ENCODE measurements around the gene SLC32A1.

GRCh38 chr20:38737887-38738286 is 13.6 kb downstream of the SLC32A1 start:
- no peak for TF ChIP-seq KAT8 (CRISPR knock-in tag; IDR thresholded peaks at IDR 0.05)
- TF ChIP-seq ATF3 (CRISPR knock-in tag; IDR thresholded peaks at IDR 0.05): no peak
- no peak for TF ChIP-seq NFE2L2 (IDR thresholded peaks at IDR 0.05; ENCODE audit: low read length)
- no peak for TF ChIP-seq MAFF (IDR thresholded peaks at IDR 0.05; ENCODE audit: low read depth, low read length)
- no peak for TF ChIP-seq FOXJ3 (CRISPR knock-in tag; IDR thresholded peaks at IDR 0.05; ENCODE audit: borderline replicate concordance)
- TF ChIP-seq TFE3 (CRISPR knock-in tag; IDR thresholded peaks at IDR 0.05): no peak
- no peak for TF ChIP-seq CTCF (CRISPR knock-in tag; IDR thresholded peaks at IDR 0.05)
- no peak for TF ChIP-seq CEBPZ (IDR thresholded peaks at IDR 0.05; ENCODE audit: low read length)
- no peak for TF ChIP-seq POLR2A (IDR thresholded peaks at IDR 0.05; ENCODE audit: insufficient read depth in 1 of 2, low read depth in 2 of 2, low read length in 2 of 2)
- TF ChIP-seq ZNF274 (CRISPR knock-in tag; IDR thresholded peaks at IDR 0.05): no peak
- TF ChIP-seq ZNF451 (CRISPR knock-in tag; IDR thresholded peaks at IDR 0.05): no peak
